ENCODE results near the gene GUCA1A. TPM values are rescaled to one million over a fixed set of nuclear protein-coding genes. Genes with fewer than 3 reads are reported as not detected.
A peak's percentile ranks its signal among the peaks of the same experiment; 100 is the strongest.

Gene GUCA1A
- total and polyA plus RNA-seq, 2 of the 4 experiments (the other 2 are of a cell fraction) = 0.18 to 0.32 TPM

DNA sequence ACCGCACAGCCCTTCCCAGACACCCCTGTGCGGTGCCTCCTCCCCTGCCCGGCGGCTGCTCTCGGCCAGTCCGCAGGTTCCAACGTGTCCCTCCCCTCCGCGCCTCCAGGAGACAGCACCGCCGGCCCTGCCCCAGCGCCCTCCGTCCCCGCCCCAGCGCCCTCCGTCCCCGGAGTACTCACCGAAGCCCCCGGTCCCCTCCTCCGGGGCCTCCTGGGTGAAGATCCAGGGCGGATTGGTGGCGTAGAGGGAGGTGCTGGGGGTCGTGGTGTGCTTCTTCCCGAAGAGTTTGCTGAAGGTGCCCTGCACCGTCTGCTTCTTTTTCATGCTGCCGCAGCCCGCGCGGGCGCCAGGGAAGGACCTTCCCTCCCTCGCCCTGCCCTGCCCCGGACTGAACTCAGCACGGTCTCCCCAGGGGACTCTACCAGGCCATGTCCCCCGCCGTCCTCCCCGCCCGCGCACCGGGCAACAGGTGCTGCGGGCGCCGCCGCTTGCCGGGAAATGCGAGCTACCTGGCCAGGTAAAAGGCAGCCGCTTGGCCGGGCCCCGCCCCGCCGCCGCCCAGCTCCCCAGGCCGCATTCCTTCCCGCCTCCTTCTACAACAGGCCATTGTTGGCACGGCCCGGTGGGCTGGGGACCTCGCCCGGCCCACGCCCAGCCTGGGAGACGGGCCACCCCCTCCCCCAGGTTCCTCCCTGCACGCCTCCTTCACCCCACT lies 30.9 kb upstream of the GUCA1A start, which contains the start of gene C6orf132:
C6orf132 (minus strand) TSS at position 503 of the 718 bp plus-strand sequence; CDS start at position 327, 176 bp downstream.
- in situ Hi-C loops (cut with MboI; ENCODE audit: low sequenced_read_pairs) (no loop called here), intact Hi-C loops (cut with micrococcal nuclease) (no loop called here), dilution Hi-C loops (cut with HindIII; ENCODE audit: low sequenced_read_pairs, unreplicated experiment) (no loop called here)
- Histone ChIP-seq H3K4me1 (ENCODE audit: control insufficient read depth, insufficient read depth, low read length) (peaks cover 17% of the 10 kb centered on the region), H2BK120ac (ENCODE audit: low read depth, low read length) (peak within 1 kb of the TSS; percentile 93), H3K4ac (ENCODE audit: low read depth, low read length) (peak within 1 kb of the TSS; percentile 98), H3K79me1 (ENCODE audit: low read depth in 1 of 2, low read length in 2 of 2) (peaks cover 0 to 50% of the 10 kb centered on the region in 2 experiments; a peak in 2 of 4 replicates), H4K91ac (ENCODE audit: insufficient read depth, low read depth, low read length) (peak within 1 kb of the TSS; percentile 98), H3K9me1 (ENCODE audit: insufficient read depth, low read length) (peaks cover 26% of the 10 kb centered on the region), H3K9ac (ENCODE audit: low read depth, low read length) (peak within 1 kb of the TSS; percentile 86), H2AFZ (replicated peaks; ENCODE audit: low read length, poor library complexity) (peak within 1 kb of the TSS; percentile 94), H2AK9ac (replicated peaks; ENCODE audit: low read depth, low read length, poor library complexity) (peak within 1 kb of the TSS; percentile 99), H3K4me2 (ENCODE audit: low read depth, low read length) (peak within 1 kb of the TSS; percentile 83), H2BK20ac (ENCODE audit: low read depth, low read length) (peak within 1 kb of the TSS; percentile 80), H3K23ac (ENCODE audit: low read depth, low read length) (peak within 1 kb of the TSS; percentile 98), H3K18ac (ENCODE audit: low read depth, low read length) (peak within 1 kb of the TSS; percentile 96), H3K14ac (replicated peaks; ENCODE audit: low read depth, low read length) (peak within 1 kb of the TSS; percentile 98), H4K8ac (ENCODE audit: low read depth in 2 of 2, low read length in 2 of 2) (peak within 1 kb of the TSS; percentile 95 to 98), H3K36me3 (ENCODE audit: control insufficient read depth, insufficient read depth, low read length) (no peaks in the 10 kb centered on the region), H3K27ac (ENCODE audit: insufficient read depth, low read length) (peak within 1 kb of the TSS; percentile 95), H2BK15ac (ENCODE audit: low read depth, low read length) (peak within 1 kb of the TSS; percentile 99; the same call in 2 of the 3 replicates), H4K20me1 (ENCODE audit: insufficient read depth, low read length) (no peaks in the 10 kb centered on the region), H3K9me3 (ENCODE audit: control insufficient read depth, insufficient read depth, low read length) (no peaks in the 10 kb centered on the region), H2BK5ac (ENCODE audit: low read depth, low read length, poor library complexity, severe bottlenecking) (peak within 1 kb of the TSS; percentile 90), H2AK5ac (ENCODE audit: low read depth, low read length) (peak within 1 kb of the TSS; percentile 99), H3K4me3 (ENCODE audit: insufficient read depth, low read depth, low read length) (peak within 1 kb of the TSS; percentile 49), H3K56ac (ENCODE audit: extremely low read depth, insufficient read depth, low read length) (peak within 1 kb of the TSS; percentile 91), H4K5ac (ENCODE audit: low read depth, low read length) (peak within 1 kb of the TSS; percentile 91), H3K27me3 (ENCODE audit: control insufficient read depth, insufficient read depth, low read length) (no peaks in the 10 kb centered on the region)
- POLR2A ChIA-PET (ENCODE audit: unreplicated experiment) = no interaction called here
- no peak for TF ChIP-seq POLR2A (IDR thresholded peaks at IDR 0.05; ENCODE audit: low read depth, low read length)
- no peak for TF ChIP-seq RCOR1 (IDR thresholded peaks at IDR 0.05; ENCODE audit: insufficient replicate concordance, low read length)
- TF ChIP-seq CEBPB (IDR thresholded peaks at IDR 0.05; ENCODE audit: low read depth, low read length) = no peak
- TF ChIP-seq BHLHE40 (IDR thresholded peaks at IDR 0.05; ENCODE audit: low read depth, low read length) = no peak
- TF ChIP-seq NFE2L2 (IDR thresholded peaks at IDR 0.05; ENCODE audit: low read depth, low read length) = no peak
- no peak for TF ChIP-seq CTCF (conservative IDR thresholded peaks at IDR 0.05; ENCODE audit: low read depth, low read length)
- TF ChIP-seq RAD21 (IDR thresholded peaks at IDR 0.05; ENCODE audit: low read length) = no peak
- TF ChIP-seq SMC3 (IDR thresholded peaks at IDR 0.05; ENCODE audit: low read depth, low read length) = no peak
- TF ChIP-seq CHD1 (IDR thresholded peaks at IDR 0.05; ENCODE audit: low read depth, low read length) = no peak
- TF ChIP-seq FOS (IDR thresholded peaks at IDR 0.05; ENCODE audit: low read depth, low read length) = no peak
- TF ChIP-seq MXI1 (IDR thresholded peaks at IDR 0.05; ENCODE audit: borderline replicate concordance, low read depth, low read length) = no peak
- no peak for TF ChIP-seq USF2 (IDR thresholded peaks at IDR 0.05; ENCODE audit: low read depth, low read length)
- TF ChIP-seq MAFK (IDR thresholded peaks at IDR 0.05; ENCODE audit: low read depth, low read length) = no peak
- TF ChIP-seq MAZ (IDR thresholded peaks at IDR 0.05; ENCODE audit: borderline replicate concordance, low read depth, low read length) = no peak
- ATAC-seq (ENCODE audit: low read depth) (peak; percentile 48), DNase-seq (no peak)
- CTCF ChIA-PET = interaction anchor here (0.6 kb wide), 1 partner anchor 31 kb away, joined by 3 read pairs; no protein-coding TSS in a partner anchor
- no TSS peak for BruUV-seq (replicated peaks)
- WGBS, 2 experiments (ENCODE audit: extremely low coverage in 2 of 2, insufficient read length in 1 of 2) = 1% methylated on average over 12 of the region's 60 CpGs; no CpG with 5 or more reads in 1 of the 2 experiments

All from IMR-90 (cell line).